Measurements from ENCODE around the gene NIP7. TPM values are rescaled to one million over a fixed set of nuclear protein-coding genes. Genes with fewer than 3 reads are reported as not detected.
A peak's percentile ranks its signal among the peaks of the same experiment; 100 is the strongest.

Gene NIP7
- total and polyA plus RNA-seq, 2 experiments from 2014 or later: 30.4 to 47.4 TPM

DNA sequence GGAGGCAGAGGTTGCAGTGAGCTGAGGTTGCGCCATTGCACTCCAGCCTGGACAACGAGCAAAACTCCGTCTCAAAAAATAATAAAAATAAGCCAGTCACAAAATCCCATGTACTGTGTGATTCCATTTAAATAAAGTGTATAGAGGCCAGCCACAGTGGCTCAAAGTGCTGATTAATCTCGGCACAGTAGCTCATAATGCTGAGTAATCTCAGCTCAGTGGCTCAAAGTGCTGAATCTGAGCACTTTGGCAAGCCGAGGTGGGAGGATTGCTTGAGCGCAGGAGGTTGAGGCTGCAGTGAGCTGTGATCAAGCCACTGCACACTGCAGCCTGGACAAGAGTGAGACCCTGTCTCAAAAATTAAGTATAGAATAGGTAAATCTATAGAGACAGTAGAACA, 7.1 kb downstream of the NIP7 start:
- Mint-ChIP-seq H3K27ac (no peak overlapping the region; the same call in 1 of the 2 replicates), H3K27me3 (ENCODE audit: insufficient read depth, low read depth, poor library complexity) (no peaks in the 10 kb centered on the region), H3K4me3 (no peak overlapping the region), H3K9me3 (no peaks in the 10 kb centered on the region), H3K4me1 (no peaks in the 10 kb centered on the region), H3K36me3 (ENCODE audit: low read depth) (peaks cover 29% of the 10 kb centered on the region)
- H3K27ac ChIP-seq (ENCODE audit: low read depth): 0 out of 2 replicates have a peak overlapping the region, but pooled peaks have one; percentile 19
- TF ChIP-seq, protein P1, sequence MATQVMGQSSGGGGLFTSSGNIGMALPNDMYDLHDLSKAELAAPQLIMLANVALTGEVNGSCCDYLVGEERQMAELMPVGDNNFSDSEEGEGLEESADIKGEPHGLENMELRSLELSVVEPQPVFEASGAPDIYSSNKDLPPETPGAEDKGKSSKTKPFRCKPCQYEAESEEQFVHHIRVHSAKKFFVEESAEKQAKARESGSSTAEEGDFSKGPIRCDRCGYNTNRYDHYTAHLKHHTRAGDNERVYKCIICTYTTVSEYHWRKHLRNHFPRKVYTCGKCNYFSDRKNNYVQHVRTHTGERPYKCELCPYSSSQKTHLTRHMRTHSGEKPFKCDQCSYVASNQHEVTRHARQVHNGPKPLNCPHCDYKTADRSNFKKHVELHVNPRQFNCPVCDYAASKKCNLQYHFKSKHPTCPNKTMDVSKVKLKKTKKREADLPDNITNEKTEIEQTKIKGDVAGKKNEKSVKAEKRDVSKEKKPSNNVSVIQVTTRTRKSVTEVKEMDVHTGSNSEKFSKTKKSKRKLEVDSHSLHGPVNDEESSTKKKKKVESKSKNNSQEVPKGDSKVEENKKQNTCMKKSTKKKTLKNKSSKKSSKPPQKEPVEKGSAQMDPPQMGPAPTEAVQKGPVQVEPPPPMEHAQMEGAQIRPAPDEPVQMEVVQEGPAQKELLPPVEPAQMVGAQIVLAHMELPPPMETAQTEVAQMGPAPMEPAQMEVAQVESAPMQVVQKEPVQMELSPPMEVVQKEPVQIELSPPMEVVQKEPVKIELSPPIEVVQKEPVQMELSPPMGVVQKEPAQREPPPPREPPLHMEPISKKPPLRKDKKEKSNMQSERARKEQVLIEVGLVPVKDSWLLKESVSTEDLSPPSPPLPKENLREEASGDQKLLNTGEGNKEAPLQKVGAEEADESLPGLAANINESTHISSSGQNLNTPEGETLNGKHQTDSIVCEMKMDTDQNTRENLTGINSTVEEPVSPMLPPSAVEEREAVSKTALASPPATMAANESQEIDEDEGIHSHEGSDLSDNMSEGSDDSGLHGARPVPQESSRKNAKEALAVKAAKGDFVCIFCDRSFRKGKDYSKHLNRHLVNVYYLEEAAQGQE (IDR thresholded peaks at IDR 0.05; ENCODE audit: unreplicated experiment): no peak
- TF ChIP-seq STAT1 (IDR thresholded peaks at IDR 0.05; ENCODE audit: unreplicated experiment): no peak
- TF ChIP-seq NANOG (IDR thresholded peaks at IDR 0.05; ENCODE audit: borderline replicate concordance): no peak
- no peak for TF ChIP-seq CREB1 (CRISPR knock-in tag; IDR thresholded peaks at IDR 0.05; ENCODE audit: low read depth)
- no peak for TF ChIP-seq POLR2AphosphoS5 (IDR thresholded peaks at IDR 0.05; ENCODE audit: low read depth)
- TF ChIP-seq ZNF114 (CRISPR knock-in tag; IDR thresholded peaks at IDR 0.05): no peak
- TF ChIP-seq, protein P2, sequence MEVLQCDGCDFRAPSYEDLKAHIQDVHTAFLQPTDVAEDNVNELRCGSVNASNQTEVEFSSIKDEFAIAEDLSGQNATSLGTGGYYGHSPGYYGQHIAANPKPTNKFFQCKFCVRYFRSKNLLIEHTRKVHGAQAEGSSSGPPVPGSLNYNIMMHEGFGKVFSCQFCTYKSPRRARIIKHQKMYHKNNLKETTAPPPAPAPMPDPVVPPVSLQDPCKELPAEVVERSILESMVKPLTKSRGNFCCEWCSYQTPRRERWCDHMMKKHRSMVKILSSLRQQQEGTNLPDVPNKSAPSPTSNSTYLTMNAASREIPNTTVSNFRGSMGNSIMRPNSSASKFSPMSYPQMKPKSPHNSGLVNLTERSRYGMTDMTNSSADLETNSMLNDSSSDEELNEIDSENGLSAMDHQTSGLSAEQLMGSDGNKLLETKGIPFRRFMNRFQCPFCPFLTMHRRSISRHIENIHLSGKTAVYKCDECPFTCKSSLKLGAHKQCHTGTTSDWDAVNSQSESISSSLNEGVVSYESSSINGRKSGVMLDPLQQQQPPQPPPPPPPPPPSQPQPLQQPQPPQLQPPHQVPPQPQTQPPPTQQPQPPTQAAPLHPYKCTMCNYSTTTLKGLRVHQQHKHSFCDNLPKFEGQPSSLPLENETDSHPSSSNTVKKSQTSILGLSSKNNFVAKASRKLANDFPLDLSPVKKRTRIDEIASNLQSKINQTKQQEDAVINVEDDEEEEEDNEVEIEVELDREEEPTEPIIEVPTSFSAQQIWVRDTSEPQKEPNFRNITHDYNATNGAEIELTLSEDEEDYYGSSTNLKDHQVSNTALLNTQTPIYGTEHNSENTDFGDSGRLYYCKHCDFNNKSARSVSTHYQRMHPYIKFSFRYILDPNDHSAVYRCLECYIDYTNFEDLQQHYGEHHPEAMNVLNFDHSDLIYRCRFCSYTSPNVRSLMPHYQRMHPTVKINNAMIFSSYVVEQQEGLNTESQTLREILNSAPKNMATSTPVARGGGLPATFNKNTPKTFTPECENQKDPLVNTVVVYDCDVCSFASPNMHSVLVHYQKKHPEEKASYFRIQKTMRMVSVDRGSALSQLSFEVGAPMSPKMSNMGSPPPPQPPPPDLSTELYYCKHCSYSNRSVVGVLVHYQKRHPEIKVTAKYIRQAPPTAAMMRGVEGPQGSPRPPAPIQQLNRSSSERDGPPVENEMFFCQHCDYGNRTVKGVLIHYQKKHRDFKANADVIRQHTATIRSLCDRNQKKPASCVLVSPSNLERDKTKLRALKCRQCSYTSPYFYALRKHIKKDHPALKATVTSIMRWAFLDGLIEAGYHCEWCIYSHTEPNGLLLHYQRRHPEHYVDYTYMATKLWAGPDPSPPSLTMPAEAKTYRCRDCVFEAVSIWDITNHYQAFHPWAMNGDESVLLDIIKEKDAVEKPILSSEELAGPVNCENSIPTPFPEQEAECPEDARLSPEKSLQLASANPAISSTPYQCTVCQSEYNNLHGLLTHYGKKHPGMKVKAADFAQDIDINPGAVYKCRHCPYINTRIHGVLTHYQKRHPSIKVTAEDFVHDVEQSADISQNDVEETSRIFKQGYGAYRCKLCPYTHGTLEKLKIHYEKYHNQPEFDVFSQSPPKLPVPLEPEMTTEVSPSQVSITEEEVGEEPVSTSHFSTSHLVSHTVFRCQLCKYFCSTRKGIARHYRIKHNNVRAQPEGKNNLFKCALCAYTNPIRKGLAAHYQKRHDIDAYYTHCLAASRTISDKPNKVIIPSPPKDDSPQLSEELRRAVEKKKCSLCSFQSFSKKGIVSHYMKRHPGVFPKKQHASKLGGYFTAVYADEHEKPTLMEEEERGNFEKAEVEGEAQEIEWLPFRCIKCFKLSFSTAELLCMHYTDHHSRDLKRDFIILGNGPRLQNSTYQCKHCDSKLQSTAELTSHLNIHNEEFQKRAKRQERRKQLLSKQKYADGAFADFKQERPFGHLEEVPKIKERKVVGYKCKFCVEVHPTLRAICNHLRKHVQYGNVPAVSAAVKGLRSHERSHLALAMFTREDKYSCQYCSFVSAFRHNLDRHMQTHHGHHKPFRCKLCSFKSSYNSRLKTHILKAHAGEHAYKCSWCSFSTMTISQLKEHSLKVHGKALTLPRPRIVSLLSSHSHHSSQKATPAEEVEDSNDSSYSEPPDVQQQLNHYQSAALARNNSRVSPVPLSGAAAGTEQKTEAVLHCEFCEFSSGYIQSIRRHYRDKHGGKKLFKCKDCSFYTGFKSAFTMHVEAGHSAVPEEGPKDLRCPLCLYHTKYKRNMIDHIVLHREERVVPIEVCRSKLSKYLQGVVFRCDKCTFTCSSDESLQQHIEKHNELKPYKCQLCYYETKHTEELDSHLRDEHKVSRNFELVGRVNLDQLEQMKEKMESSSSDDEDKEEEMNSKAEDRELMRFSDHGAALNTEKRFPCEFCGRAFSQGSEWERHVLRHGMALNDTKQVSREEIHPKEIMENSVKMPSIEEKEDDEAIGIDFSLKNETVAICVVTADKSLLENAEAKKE (CRISPR knock-in tag; IDR thresholded peaks at IDR 0.05): no peak
- TF ChIP-seq, protein P3, sequence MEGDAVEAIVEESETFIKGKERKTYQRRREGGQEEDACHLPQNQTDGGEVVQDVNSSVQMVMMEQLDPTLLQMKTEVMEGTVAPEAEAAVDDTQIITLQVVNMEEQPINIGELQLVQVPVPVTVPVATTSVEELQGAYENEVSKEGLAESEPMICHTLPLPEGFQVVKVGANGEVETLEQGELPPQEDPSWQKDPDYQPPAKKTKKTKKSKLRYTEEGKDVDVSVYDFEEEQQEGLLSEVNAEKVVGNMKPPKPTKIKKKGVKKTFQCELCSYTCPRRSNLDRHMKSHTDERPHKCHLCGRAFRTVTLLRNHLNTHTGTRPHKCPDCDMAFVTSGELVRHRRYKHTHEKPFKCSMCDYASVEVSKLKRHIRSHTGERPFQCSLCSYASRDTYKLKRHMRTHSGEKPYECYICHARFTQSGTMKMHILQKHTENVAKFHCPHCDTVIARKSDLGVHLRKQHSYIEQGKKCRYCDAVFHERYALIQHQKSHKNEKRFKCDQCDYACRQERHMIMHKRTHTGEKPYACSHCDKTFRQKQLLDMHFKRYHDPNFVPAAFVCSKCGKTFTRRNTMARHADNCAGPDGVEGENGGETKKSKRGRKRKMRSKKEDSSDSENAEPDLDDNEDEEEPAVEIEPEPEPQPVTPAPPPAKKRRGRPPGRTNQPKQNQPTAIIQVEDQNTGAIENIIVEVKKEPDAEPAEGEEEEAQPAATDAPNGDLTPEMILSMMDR (conservative IDR thresholded peaks at IDR 0.05; ENCODE audit: low read depth in 2 of 2): no peak
- no peak for TF ChIP-seq JUNB (IDR thresholded peaks at IDR 0.05; ENCODE audit: unreplicated experiment)
- no peak for TF ChIP-seq EZH2 (IDR thresholded peaks at IDR 0.05; ENCODE audit: low read depth, unreplicated experiment)
- TF ChIP-seq ZNF331 (CRISPR knock-in tag; IDR thresholded peaks at IDR 0.05; ENCODE audit: low read depth): no peak
- TF ChIP-seq ETS1 (IDR thresholded peaks at IDR 0.05): no peak
- TF ChIP-seq EZH2phosphoT487 (IDR thresholded peaks at IDR 0.05; ENCODE audit: unreplicated experiment): no peak
- no peak overlapping the region for H3K4me3 ChIP-seq
- H3K9me2 ChIP-seq (ENCODE audit: insufficient read depth): no peaks in the 10 kb centered on the region
- peaks cover 23% of the 10 kb centered on the region for H3K36me3 ChIP-seq (ENCODE audit: insufficient read depth)
- ATAC-seq: no peak
- no peaks in the 10 kb centered on the region for H4K20me1 ChIP-seq (replicated peaks; ENCODE audit: insufficient read depth)
- H3F3A ChIP-seq (replicated peaks; ENCODE audit: low read depth): peaks cover 3% of the 10 kb centered on the region; the same call in 1 of the 2 replicates
- H2AFZ ChIP-seq: no peak overlapping the region
- no peak for DNase-seq (ENCODE audit: low spot score)
- no peak overlapping the region for H3K4me2 ChIP-seq
- H3K27me3 ChIP-seq (ENCODE audit: insufficient read depth): no peaks in the 10 kb centered on the region
- H3K79me2 ChIP-seq (replicated peaks; ENCODE audit: insufficient read depth): peaks cover 7% of the 10 kb centered on the region
- no peaks in the 10 kb centered on the region for H3K4me1 ChIP-seq (ENCODE audit: insufficient read depth)
